Activated naive CD4-positive, alpha-beta T cell treated with anti-CD3 and anti-CD28 coated beads for 36 hours (primary cell): ENCODE measurements around the gene TRIM61. TPM values are rescaled to one million over a fixed set of nuclear protein-coding genes. Genes with fewer than 3 reads are reported as not detected.
"Not testable (repeated sequence)": the region's sequence is repeated elsewhere in the genome, so short reads cannot be mapped to it uniquely, and the experiment has no call there.

Experiments
- CTCF ChIA-PET: fragments of 350-600 bp; sonication (Branson Sonifier 250); formaldehyde crosslinking; loops from one replicate; lab custom pipeline; 2021; ENCODE audit warnings: antibody characterized with exemption; lab: Charles Lee
- DNase-seq: peaks from one replicate; pipeline ENCODE4 v3.0.0-alpha.2; 2020
- H3K27ac Mint-ChIP-seq: one replicate; pipeline ENCODE4 v1.8.0; 2021; ENCODE audit warnings: mild to moderate bottlenecking, mixed read lengths
- H3K27me3 Mint-ChIP-seq: one replicate; pipeline ENCODE4 v1.8.0; 2021; ENCODE audit warnings: low read depth, mixed read lengths
- H3K36me3 Mint-ChIP-seq: one replicate; pipeline ENCODE4 v1.8.0; 2021; ENCODE audit warnings: low read depth, mixed read lengths
- H3K4me1 Mint-ChIP-seq: one replicate; pipeline ENCODE4 v1.8.0; 2021; ENCODE audit warnings: low read depth, mixed read lengths
- H3K4me3 Mint-ChIP-seq: one replicate; pipeline ENCODE4 v1.8.0; 2021; ENCODE audit warnings: mild to moderate bottlenecking, moderate library complexity, mixed read lengths
- H3K9me3 Mint-ChIP-seq: one replicate; pipeline ENCODE4 v1.8.0; 2021; ENCODE audit warnings: mixed read lengths
- intact Hi-C: fragments of 100-400 bp; cut with micrococcal nuclease; formaldehyde crosslinking; loops from one replicate; pipeline ENCODE4 v1.15.1; 2023
- total RNA-seq, 2 experiments: library from RNA; stranded (reverse); gene quantifications; one replicate each; pipeline ENCODE4 v1.2.3, GENCODE V29; 2021

The TRIM61 gene
- total RNA-seq, 2 experiments from 2014 or later: 0.67 to 0.84 TPM

DNA sequence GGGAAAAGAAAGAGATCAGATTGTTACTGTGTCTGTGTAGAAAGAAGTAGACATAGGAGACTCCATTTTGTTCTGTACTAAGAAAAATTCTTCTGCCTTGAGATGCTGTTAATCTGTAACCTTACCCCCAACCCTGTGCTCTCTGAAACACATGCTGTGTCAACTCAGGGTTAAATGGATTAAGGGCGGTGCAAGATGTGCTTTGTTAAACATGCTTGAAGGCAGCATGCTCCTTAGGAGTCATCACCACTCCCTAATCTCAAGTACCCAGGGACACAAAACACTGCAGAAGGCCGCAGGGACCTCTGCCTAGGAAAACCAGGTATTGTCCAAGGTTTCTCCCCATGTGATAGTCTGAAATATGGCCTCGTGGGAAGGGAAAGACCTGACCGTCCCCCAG lies 24.5 kb upstream of the TRIM61 start:
- H3K4me3 Mint-ChIP-seq, H3K36me3 Mint-ChIP-seq, intact Hi-C loops, CTCF ChIA-PET, H3K27me3 Mint-ChIP-seq, DNase-seq, H3K9me3 Mint-ChIP-seq, H3K27ac Mint-ChIP-seq, H3K4me1 Mint-ChIP-seq: not testable (repeated sequence)

DNA sequence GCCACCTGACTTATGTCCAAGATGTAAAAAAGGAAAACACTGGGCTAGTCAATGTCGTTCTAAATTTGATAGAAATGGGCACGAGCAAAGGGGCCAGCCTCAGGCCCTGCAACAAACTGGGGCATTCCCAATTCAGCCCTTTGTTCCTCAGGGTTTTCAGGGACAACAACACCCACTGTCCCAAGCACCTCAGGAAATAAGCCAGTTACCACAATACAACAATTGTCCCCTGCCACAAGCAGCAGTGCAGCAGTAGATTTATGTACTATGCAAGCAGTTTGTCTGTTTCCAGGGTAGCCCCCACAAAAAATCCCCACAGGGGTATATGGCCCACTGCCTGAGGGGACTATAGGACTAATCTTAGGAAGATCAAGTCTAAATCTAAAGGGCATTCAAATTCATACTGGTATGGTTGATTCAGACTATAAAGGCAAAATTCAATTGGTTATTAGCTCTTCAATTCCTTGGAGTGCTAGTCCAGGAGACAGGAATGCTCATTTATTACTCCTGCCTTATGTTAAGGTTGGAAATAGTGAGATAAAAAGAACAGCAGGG lies 21.1 kb upstream of the TRIM61 start:
- H3K4me1 Mint-ChIP-seq, H3K27me3 Mint-ChIP-seq, DNase-seq, H3K9me3 Mint-ChIP-seq, H3K27ac Mint-ChIP-seq, CTCF ChIA-PET, H3K36me3 Mint-ChIP-seq, H3K4me3 Mint-ChIP-seq: not testable (repeated sequence)
- intact Hi-C loops: loop anchor here (10.0 kb wide), 1 partner anchor 224 kb away; no protein-coding TSS in a partner anchor

DNA sequence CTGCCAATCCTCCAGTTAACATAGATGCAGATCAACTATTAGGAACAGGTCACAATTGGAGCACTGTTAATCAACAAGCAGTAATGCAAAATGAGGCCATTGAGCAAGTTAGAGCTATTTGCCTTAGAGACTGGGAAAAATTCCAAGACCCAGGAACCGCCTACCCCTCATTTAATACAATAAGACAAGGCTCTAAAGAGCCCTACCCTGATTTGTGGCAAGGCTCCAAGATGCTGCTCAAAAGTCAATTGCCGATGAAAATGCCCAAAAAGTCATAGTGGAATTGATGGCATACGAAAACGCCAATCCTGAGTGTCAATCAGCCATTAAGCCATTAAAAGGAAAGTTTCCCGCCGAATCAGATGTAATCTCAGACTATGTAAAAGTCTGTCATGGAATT lies 20.5 kb upstream of the TRIM61 start:
- DNase-seq: no peak
- H3K27ac Mint-ChIP-seq: no peak overlapping the region
- CTCF ChIA-PET: no interaction called here
- H3K9me3 Mint-ChIP-seq: no peaks in the 10 kb centered on the region
- intact Hi-C loops: loop anchor here (10.0 kb wide), 1 partner anchor 223 kb away; no protein-coding TSS in a partner anchor
- H3K27me3 Mint-ChIP-seq: peaks cover 5% of the 10 kb centered on the region
- H3K4me3 Mint-ChIP-seq: no peak overlapping the region
- no peaks in the 10 kb centered on the region for H3K36me3 Mint-ChIP-seq
- H3K4me1 Mint-ChIP-seq: no peaks in the 10 kb centered on the region

DNA sequence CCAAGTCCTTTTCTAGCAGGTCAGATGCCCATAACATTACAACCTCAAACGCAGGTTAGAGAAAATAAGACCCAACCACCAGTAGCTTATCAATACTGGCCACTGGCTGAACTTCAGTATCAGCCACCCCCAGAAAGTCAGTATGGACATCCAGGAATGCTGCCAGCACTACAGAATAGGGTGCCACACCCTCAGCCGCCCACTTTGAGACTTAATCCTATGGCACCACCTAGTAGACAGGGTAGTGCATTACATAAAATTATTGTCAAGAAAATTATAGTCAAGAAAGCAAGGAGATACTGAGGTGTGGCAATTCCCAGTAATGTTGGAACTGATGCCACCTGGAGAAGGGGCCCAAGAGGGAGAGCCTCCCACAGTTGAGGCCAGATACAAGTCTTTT lies 19.9 kb upstream of the TRIM61 start:
- no peak overlapping the region for H3K27ac Mint-ChIP-seq
- CTCF ChIA-PET: no interaction called here

DNA sequence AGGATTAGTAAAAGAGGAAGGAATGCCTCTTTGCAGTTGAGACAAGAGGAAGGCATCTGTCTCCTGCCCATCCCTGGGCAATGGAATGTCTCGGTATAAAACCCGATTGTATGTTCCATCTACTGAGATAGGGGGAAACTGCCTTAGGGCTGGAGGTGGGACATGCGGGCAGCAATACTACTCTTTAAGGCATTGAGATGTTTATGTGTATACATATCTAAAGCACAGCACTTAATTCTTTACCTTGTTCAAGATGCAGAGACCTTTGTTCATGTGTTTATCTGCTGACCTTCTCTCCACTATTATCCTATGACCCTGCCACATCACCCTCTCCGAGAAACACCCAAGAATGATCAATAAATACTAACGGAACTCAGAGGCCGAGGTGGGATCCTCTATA lies 18.7 kb upstream of the TRIM61 start:
- H3K9me3 Mint-ChIP-seq, H3K4me3 Mint-ChIP-seq, H3K27ac Mint-ChIP-seq, CTCF ChIA-PET, H3K4me1 Mint-ChIP-seq, DNase-seq, H3K27me3 Mint-ChIP-seq, H3K36me3 Mint-ChIP-seq: not testable (repeated sequence)
- intact Hi-C loops: loop anchor here (10.0 kb wide), 1 partner anchor 221 kb away; no protein-coding TSS in a partner anchor

More for the DNA sequence above, 19.9 kb upstream of the TRIM61 start:
- intact Hi-C loops: loop anchor here (10.0 kb wide), 1 partner anchor 223 kb away; no protein-coding TSS in a partner anchor
- Mint-ChIP-seq H3K4me3 (no peak overlapping the region), H3K27me3 (peaks cover 5% of the 10 kb centered on the region), H3K9me3 (no peaks in the 10 kb centered on the region), H3K36me3 (no peaks in the 10 kb centered on the region), H3K4me1 (no peaks in the 10 kb centered on the region)
- DNase-seq: no peak

DNA sequence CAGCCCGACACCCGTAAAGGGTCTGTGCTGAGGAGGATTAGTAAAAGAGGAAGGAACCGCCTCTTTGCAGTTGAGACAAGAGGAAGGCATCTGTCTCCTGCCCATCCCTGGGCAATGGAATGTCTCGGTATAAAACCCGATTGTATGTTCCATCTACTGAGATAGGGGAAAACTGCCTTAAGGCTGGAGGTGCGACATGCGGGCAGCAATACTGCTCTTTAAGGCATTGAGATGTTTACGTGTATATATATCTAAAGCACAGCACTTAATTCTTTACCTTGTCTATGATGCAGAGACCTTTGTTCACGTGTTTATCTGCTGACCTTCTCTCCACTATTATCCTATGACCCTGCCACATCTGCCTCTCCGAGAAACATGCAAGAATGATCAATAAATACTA lies 13.3 kb upstream of the TRIM61 start:
- H3K36me3 Mint-ChIP-seq: not testable (repeated sequence)
- intact Hi-C loops: loop anchor here (10.0 kb wide), 1 partner anchor 216 kb away; no protein-coding TSS in a partner anchor

DNA sequence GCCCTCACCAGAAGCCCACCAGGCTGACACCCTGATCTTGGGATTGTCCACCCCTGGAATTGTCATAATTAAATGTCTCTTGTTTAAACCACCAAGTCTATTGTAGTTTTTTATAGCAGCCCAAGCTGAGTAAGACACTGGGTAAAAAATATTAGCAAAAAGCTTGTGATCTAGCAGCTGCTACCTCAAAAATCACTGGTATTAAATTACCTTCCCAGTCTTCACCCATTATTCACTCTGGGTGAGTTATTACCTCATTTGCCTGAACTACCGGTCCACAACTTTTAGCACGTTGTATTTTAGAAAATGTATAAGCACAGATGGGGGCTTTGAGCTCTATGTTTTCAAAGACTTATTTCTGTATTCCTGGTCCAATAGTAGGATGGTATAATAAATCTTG lies 12.0 kb upstream of the TRIM61 start:
- CTCF ChIA-PET: no interaction called here
- Mint-ChIP-seq H3K4me3 (no peak overlapping the region), H3K36me3 (no peaks in the 10 kb centered on the region), H3K4me1 (no peaks in the 10 kb centered on the region), H3K27me3 (peaks cover 10% of the 10 kb centered on the region), H3K9me3 (no peaks in the 10 kb centered on the region), H3K27ac (no peak overlapping the region)
- intact Hi-C loops: no loop called here
- no peak for DNase-seq

More for the DNA sequence above, 13.3 kb upstream of the TRIM61 start:
- H3K9me3 Mint-ChIP-seq, CTCF ChIA-PET, H3K4me3 Mint-ChIP-seq, DNase-seq, H3K27ac Mint-ChIP-seq, H3K27me3 Mint-ChIP-seq, H3K4me1 Mint-ChIP-seq: not testable (repeated sequence)

DNA sequence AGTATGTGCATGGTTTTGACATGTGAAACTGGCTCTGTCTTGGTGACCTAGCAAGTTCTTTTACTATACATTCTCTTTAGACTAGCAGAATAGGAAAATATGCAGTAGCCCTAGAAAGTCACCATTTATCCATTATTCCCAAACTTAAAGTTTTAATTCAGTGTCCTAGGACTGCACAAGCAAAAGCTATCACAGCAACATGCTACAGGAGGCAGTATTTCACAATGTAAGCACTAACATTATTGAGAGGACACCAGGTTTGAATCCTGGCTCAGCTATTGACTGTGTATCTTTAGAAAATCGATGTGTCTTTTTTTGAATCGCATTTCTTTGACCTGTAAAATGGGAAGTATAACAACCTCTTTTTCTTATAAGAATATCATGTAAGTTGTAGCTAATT lies 5.5 kb downstream of the TRIM61 start:
- CTCF ChIA-PET: interaction anchor here (0.6 kb wide), 1 partner anchor 115 kb away, joined by 6 read pairs; no protein-coding TSS in a partner anchor

DNA sequence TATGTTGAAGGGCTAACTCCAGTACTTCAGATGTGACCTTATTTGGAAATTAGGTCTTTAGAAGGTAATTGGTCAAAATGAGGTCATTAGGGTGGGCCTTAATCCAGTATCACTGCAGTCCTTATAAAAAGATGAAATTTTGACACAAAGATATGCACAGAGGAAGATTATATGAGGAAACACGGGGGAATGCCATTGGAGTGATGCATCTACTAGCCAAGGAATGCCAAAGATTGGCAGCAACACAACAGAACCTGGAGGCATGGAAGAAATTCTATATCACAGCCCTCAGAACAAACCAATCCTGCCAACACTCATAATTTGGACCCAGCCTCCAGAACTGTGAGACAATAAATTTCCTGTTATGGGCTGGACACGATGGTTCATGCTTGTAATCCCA lies 17.6 kb downstream of the TRIM61 start:
- Mint-ChIP-seq H3K27ac (no peak overlapping the region), H3K9me3 (peaks cover 8% of the 10 kb centered on the region), H3K4me3 (no peak overlapping the region), H3K36me3 (peaks cover 11% of the 10 kb centered on the region), H3K27me3 (no peaks in the 10 kb centered on the region), H3K4me1 (peaks cover 14% of the 10 kb centered on the region)
- no peak for DNase-seq
- intact Hi-C loops: loop anchor here (10.0 kb wide), 1 partner anchor 1465 kb away; the partner anchor contains the start of gene TMA16
- CTCF ChIA-PET: no interaction called here

More for the DNA sequence above, 5.5 kb downstream of the TRIM61 start:
- H3K27ac Mint-ChIP-seq, H3K4me3 Mint-ChIP-seq, intact Hi-C loops, DNase-seq, H3K9me3 Mint-ChIP-seq, H3K27me3 Mint-ChIP-seq, H3K4me1 Mint-ChIP-seq: not testable (repeated sequence)
- H3K36me3 Mint-ChIP-seq: peaks cover 14% of the 10 kb centered on the region

DNA sequence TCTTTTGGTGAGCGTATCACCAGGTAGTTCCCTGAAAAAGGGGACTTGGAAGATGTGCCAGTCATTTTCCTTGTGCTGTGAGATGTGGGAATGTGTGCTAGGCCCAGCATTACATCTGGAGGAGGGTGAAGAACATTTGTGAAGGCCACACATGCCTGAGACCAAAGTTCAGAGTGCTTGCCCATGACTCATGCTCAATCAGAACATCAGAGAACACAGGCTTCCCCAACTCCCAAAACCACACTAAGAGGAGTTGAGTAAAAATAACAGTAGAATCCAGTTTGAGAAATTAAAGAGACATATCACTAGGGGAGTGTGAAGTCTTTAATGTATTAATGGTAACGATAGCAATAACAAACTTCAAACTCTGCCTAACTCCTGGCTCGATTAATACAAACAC lies 18.0 kb downstream of the TRIM61 start:
- H3K27me3 Mint-ChIP-seq, H3K36me3 Mint-ChIP-seq, CTCF ChIA-PET, H3K4me3 Mint-ChIP-seq, H3K27ac Mint-ChIP-seq, DNase-seq, H3K9me3 Mint-ChIP-seq: not testable (repeated sequence)
- intact Hi-C loops: loop anchor here (10.0 kb wide), 1 partner anchor 1465 kb away; the partner anchor contains the start of gene TMA16
- H3K4me1 Mint-ChIP-seq: peaks cover 14% of the 10 kb centered on the region

DNA sequence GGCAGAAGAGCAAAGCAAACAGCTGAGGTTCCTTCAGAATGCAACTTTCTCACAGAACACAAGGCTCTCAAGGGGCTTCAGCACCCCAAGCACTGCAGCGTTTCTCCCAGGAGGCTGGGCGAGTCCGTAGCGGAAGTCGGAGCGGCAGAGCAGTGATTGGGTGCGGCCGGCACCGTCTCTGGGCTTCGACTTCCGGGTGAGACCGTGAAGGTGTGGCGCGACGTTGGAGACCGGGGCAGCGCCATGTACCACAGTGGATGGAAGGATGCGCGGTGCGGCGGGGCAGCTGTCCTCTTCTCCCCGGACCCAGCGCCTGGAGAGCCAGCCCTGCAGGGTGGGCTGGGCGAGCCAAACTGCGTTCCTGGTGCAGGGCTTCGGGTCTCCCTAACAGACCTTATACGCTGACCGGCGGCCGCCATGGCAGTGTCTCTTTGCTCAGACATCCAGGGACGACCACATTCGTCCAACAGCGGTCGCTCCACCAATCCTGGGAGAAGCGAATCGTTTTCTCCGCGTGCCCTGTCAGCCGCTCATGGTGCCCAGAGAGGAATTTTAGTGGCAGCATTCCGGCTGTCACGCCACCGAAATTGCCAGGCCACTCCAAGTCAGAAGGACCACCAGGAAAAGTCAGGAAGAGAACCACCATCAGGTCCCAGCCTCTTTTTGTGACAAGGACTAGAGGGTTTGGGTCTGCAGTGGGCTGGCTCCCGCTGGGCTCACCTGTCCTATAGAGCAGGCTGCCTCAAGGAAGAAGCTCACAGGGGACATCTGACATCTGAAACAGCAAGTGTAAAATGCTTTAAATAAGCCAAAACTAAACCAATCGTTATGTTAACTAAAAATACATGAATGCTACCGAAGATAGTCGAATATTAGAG lies 20.5 kb downstream of the TRIM61 start:
- Mint-ChIP-seq H3K4me3 (peak overlapping the region; percentile 90), H3K4me1 (peaks cover 14% of the 10 kb centered on the region), H3K36me3 (peaks cover 9% of the 10 kb centered on the region), H3K9me3 (peaks cover 8% of the 10 kb centered on the region), H3K27me3 (peaks cover 3% of the 10 kb centered on the region), H3K27ac (peak overlapping the region; percentile 37)
- peak; percentile 89 for DNase-seq
- intact Hi-C loops: loop anchor here (1.0 to 10.0 kb wide), 4 partner anchors 20 to 1462 kb away; partner anchors contain the start of genes TMA16, TMEM192 and TRIM61
- CTCF ChIA-PET: interaction anchor here (1.3 kb wide), 1 partner anchor 20 kb away, joined by 5 read pairs; the partner anchor contains the start of gene TRIM61

DNA sequence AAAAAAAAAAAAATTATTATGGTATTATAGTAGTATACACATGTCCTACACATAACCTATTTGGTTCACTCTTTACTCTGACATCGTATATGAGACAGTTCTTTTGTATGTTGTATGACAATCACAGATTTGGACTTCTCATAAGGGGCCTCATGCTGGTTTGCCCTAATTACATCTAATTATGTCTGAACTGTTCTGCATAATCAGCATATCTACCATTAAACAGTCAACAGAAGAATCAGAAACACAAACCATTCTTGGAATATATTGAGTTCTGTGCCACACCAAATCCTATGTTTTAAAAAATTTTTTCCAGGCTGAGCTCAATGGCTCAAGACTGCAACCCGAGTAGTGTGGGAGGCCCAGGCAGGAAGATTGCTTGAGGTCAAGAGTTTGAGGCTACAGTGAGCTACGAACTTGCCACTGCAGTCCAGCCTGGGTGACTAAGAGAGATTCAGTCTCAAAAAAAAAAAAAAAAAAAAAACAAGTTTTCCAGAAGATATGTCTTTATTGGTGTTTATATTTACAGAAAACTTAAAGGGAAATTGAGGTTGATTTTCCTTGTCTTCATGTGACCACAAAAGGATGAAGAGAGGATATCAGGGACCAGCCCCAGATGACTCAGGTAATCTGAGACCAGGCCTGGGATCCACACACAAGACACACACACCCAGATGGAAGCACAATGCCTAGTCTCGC lies 22.2 kb downstream of the TRIM61 start:
- intact Hi-C loops: loop anchor here (10.0 kb wide), 1 partner anchor 1460 kb away; the partner anchor contains the start of gene TMA16
- peaks cover 14% of the 10 kb centered on the region for H3K4me1 Mint-ChIP-seq
- H3K36me3 Mint-ChIP-seq: peaks cover 9% of the 10 kb centered on the region
- CTCF ChIA-PET: no interaction called here
- DNase-seq: no peak
- peaks cover 4% of the 10 kb centered on the region for H3K27me3 Mint-ChIP-seq
- no peak overlapping the region for H3K27ac Mint-ChIP-seq
- no peak overlapping the region for H3K4me3 Mint-ChIP-seq
- peaks cover 7% of the 10 kb centered on the region for H3K9me3 Mint-ChIP-seq
